ENCODE measurements around the gene WDR70.

GRCh38 chr5:37720550-37720952 lies 341.4 kb downstream of the WDR70 start:
- no peak for TF ChIP-seq POLR2A (IDR thresholded peaks at IDR 0.05)
- TF ChIP-seq CTCF (IDR thresholded peaks at IDR 0.05), result no peak
